TTC549 (cell line): ENCODE measurements around the gene CDH19.
"Not testable (repeated sequence)": the region's sequence is repeated elsewhere in the genome, so short reads cannot be mapped to it uniquely, and the experiment has no call there.

Experiments used
- FAIRE-seq: peaks from 2 replicates; lab custom pipeline; 2012; peaks lifted over from hg19 to GRCh38; lab: Jason Lieb, UNC

Gene CDH19

DNA sequence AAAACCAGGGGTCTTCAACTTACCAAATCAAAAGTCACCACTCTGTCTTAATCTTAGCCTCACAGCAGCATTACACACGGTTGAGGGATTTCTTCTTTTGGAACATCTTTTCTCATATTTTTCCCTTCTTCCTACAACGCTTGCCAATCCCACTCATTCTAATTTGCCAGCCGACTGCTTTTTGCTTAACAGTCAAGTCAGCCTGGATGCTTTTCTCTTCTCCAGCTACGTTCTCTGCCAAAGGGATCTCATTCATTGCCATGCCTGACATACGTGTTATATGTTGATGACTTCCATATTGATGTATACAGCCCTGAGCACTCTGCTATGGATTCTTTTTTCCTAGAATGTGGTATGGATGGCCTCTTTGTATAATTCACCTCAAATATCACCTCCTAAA, 37.3 kb downstream of the CDH19 start:
- FAIRE-seq = no peak

DNA sequence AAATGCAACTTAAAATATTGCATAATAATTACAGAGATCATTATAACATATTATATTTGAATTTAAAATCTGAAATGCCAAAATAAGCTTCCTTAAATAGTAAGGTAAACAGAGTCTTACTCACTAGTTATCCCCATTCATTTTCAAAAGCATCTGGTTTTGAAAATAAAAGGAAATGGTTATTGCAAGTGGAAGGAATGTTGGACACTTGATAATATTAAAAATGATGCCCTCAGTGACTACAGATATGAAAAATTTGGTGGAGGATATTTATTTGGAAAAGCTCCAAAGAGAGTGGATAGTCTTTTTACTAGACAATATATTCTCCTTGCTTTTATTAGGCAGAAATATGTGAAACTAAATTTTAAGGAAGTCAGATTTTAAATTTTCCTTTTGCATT, 39.7 kb downstream of the CDH19 start:
- no peak for FAIRE-seq

DNA sequence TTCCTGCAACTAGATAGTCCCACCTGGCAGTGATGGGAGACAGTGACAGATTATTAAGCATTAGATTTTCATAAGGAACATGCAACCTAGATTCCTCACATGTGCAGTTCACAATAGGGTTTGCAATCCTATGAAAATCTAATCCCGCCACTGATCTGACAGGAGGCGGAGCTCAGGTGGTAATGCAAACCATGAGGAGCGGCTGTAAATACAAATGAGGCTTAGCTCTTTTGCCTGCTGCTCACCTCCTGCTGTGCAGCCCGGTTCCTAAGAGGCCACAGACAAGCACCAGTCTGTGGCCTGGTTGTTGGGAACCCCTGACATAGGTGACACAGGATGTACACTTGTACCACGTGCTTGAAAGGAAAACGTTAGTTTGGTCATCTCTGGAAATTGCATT, 41.6 kb downstream of the CDH19 start:
- no peak for FAIRE-seq

GRCh38 chr18:66560094-66560493, 43.8 kb downstream of the CDH19 start:
- no peak for FAIRE-seq

GRCh38 chr18:66558773-66559172, 45.1 kb downstream of the CDH19 start:
- no peak for FAIRE-seq

- no peak for FAIRE-seq
Measured at GRCh38 chr18:66557091-66557490, 46.8 kb downstream of the CDH19 start.

GRCh38 chr18:66555585-66555984, 48.3 kb downstream of the CDH19 start:
- FAIRE-seq = no peak

GRCh38 chr18:66553824-66554223, 50.1 kb downstream of the CDH19 start:
- no peak for FAIRE-seq

DNA sequence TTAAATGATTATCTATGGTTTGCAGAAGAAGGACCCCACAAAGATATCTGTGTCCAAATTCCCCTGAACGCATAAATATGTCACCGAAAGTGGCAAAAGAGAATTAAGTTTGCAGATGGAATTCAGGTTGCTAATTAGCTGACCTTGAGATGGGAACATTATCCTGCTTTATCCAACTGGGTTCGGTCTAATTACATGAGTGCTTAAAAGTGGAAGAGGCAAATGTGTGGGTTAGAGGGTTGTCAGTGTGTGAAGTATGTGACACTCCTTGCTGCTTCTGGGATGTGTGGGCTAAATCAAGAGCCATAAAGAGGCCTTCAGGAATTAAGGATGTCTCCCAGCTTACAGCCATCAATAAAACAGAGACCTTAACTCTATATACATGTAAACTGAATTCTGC, 53.5 kb downstream of the CDH19 start:
- FAIRE-seq = no peak

- no peak for FAIRE-seq
Measured at GRCh38 chr18:66548747-66549146, 55.1 kb downstream of the CDH19 start.

GRCh38 chr18:66534110-66534509, 69.8 kb downstream of the CDH19 start:
- no peak for FAIRE-seq

- no peak for FAIRE-seq
Measured at GRCh38 chr18:66533693-66534092, 70.2 kb downstream of the CDH19 start.

GRCh38 chr18:66523219-66523991, 80.5 kb downstream of the CDH19 start:
- FAIRE-seq = no peak

- FAIRE-seq = no peak
Measured at GRCh38 chr18:66513996-66514395, 89.9 kb downstream of the CDH19 start.

- no peak for FAIRE-seq
Measured at GRCh38 chr18:66511792-66512191, 92.1 kb downstream of the CDH19 start.

- FAIRE-seq = no peak
Measured at GRCh38 chr18:66511289-66511688, 92.6 kb downstream of the CDH19 start.

DNA sequence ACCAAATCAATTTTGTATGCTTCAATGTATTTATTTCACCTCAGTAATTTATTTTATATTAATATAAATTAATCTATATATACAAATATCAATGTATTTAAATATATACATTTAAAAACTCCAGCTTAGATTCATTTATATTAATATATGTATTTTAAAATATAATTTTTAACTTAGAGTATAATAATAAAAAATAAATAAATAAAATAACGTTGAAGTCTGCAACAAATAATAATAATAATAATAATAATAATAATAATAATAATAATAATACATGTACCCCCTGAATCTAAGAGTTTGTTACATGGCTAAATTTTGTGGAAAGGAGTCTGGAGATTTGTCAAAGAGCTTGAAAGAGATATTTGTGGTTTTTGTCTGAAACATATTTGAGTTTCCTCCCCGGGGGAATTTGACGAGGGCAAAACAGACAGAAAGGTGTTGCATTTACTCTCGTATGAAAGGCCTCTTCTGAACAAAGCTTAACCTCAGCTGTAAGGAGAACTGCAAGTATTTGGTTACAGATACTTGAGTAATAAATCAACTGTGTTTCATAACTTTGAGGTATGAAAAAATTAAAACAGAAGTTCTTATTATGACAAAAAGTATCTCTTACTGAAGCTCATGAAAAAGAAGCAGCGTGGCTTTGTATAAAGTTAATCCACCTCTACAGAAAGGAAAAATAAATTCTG, 93.4 kb downstream of the CDH19 start:
- FAIRE-seq = peak; percentile 59

- no peak for FAIRE-seq
Measured at GRCh38 chr18:66508937-66509336, 95.0 kb downstream of the CDH19 start.

- FAIRE-seq = no peak
Measured at GRCh38 chr18:66506178-66506577, 97.7 kb downstream of the CDH19 start.

DNA sequence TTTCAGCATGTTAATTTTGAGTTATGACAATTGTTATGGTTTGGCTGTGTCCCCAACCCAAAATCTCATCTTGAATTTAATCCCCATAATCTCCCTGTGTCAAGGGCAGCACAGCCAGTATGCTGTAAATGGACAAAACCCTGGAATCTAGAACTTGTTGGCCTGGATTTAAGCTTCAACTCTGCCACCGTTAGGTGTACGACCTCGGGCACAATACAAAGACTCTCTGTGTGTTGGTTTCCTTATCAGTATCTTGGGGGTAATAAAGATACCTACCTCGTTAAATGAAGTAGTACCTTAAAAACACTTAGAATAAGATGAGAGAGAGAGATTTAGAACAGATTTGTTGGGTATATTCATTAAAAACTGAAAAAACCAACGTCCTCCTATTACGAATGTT, 106.5 kb downstream of the CDH19 start:
- FAIRE-seq = no peak

GRCh38 chr18:66495844-66496243, 108.0 kb downstream of the CDH19 start:
- no peak for FAIRE-seq

DNA sequence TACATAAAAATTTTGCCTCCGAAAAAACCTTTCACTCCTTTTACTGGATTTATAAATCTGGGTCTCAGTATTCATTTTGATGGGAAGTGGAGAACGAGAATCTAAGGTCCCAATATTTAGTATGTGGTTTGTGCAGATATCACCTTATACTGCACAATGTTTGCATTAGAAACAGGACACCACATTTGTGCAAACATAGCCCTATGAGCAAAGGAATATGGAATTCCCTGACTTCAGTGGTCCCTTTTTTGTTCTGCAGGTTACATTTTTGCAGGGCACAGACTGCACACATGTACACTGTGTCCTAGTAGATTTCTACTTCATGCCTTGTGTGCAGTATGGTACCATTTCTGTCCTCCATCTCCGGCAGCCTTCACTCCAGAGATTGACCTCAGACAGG, 130.0 kb downstream of the CDH19 start:
- FAIRE-seq = no peak

DNA sequence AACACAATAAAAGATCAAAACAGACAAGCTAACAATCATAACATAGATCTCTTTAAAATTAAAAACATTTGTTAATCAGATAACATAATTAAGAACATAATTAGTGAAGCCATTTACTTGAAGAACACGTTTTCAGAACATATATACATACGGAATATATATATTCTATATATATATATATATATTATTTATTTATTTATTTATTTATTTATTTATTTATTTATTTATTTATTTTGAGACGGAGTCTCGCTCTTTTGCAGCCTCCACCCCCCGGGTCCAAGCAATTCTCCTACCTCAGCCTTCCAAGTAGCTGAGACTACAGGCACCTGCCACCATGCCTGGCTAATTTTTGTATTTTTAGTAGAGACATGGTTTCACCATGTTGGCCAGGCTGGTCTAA, 137.7 kb downstream of the CDH19 start:
- FAIRE-seq = not testable (repeated sequence)

- no peak for FAIRE-seq
Measured at GRCh38 chr18:66461344-66461743, 142.5 kb downstream of the CDH19 start.
